Heart right ventricle (tissue), 16 donors: Measurements from ENCODE around the gene MAPK8IP3. TPM values are rescaled to one million over a fixed set of nuclear protein-coding genes. Genes with fewer than 3 reads are reported as not detected.

Experiments
- ATAC-seq, 8 donors: fragments of 200-7000 bp; cut with Tn5 transposase; one replicate each; pipeline ENCODE4 v1.9.1; 2020; ENCODE audit warnings: mild to moderate bottlenecking in 8 of 8, moderate library complexity in 8 of 8, moderate number of reproducible peaks in 1 of 8
- DNase-seq, 2 donors: peaks; one replicate each; pipeline ENCODE4 v3.0.0-alpha.2; 2020
- H3K27ac ChIP-seq, 10 donors: fragments of 200-600 bp; sonication (generic) in 2 of 10; one replicate each; pipeline versions ENCODE4 v1.5.0 to v1.8.0; 2020 to 2022; ENCODE audit warnings: mild to moderate bottlenecking in 3 of 10
- H3K27me3 ChIP-seq, 7 donors: fragments of 200-600 bp; one replicate each; pipeline ENCODE4 v1.8.0; 2021 to 2022; ENCODE audit warnings: mild to moderate bottlenecking in 2 of 7
- H3K36me3 ChIP-seq, 9 donors: fragments of 200-600 bp; sonication (generic) in 1 of 9; one replicate each; pipeline versions ENCODE4 v1.5.0 to v1.8.0; 2020 to 2022; ENCODE audit warnings: mild to moderate bottlenecking in 2 of 9
- H3K4me1 ChIP-seq, 9 donors: fragments of 200-600 bp; sonication (generic) in 1 of 9; one replicate each; pipeline versions ENCODE4 v1.5.0 to v1.8.0; 2020 to 2022; ENCODE audit warnings: mild to moderate bottlenecking in 4 of 9
- H3K4me3 ChIP-seq, 10 donors: fragments of 200-600 bp; sonication (generic) in 2 of 10; one replicate each; pipeline versions ENCODE4 v1.5.0 to v1.8.0; 2020 to 2022; ENCODE audit warnings: mild to moderate bottlenecking in 7 of 10, moderate library complexity in 2 of 10
- H3K9me3 ChIP-seq, 11 donors: fragments of 200-600 bp in 10 of 11; sonication (generic) in 2 of 11; one replicate each; pipeline versions ENCODE4 v1.5.0 to v1.8.0; 2013 to 2022; ENCODE audit warnings: mild to moderate bottlenecking in 2 of 11, control low read depth in 1 of 11, moderate library complexity in 1 of 11
- WGBS, 2 donors: extraction: QIAGEN DNeasy Blood & Tissue Kit; methylation state at CpG; one replicate each; pipeline ENCODE4 v1.1.7; 2013; ENCODE audit warnings: inconsistent platforms in 1 of 2; 5-methylcytosine and 5-hydroxymethylcytosine counted together
- intact Hi-C, 10 donors: fragments of 100-400 bp; cut with DNase I; formaldehyde crosslinking; loops; one replicate each; pipeline versions ENCODE4 v1.11.1 to v1.14.2; 2022
- polyA plus RNA-seq, 2 donors: library from polyadenylated mRNA; stranded (reverse); fragments of 200-250 nt; gene quantifications; one replicate each; pipeline ENCODE4 v1.2.3, GENCODE V29; 2013
- total RNA-seq, 10 donors: library from RNA; stranded (reverse); fragmentation: NEBNext Ultra II Directional in 3 of 10; extraction: Animal tissue kit (Norgen Biotek cat#: 25700) in 3 of 10; gene quantifications; one replicate each; pipeline versions ENCODE4 v1.2.1 to v1.2.4, GENCODE V29; 2021 to 2023
- TF ChIP-seq, protein P1 (sequence below), 9 donors: fragments of 200-600 bp; sonication (generic) in 2 of 9; IDR thresholded peaks; one replicate each; pipeline versions ENCODE4 v1.5.0 to v1.8.0; 2021 to 2022; ENCODE audit warnings: antibody characterized with exemption in 9 of 9, mild to moderate bottlenecking in 5 of 9, moderate library complexity in 1 of 9
- donor health status: Arrhythmogenic right ventricular cardiomyopathy.
- donor health status: ischemic (EF 13 %, LVEDD 7.1; RV severe dilation, severe dysfunction).
- donor health status: healthy with polysubstance abuse.
- donor health status: DM: no; HTN: yes; CAD: no.
- donor health status: DM: no; HTN: no; CAD: no.
- donor health status: ischemic (EF 25% LVEDD 6.9; RV normal size, moderate dysfunction).
- donor health status: ischemic (EF 25% LVEDD 5.7; RV mildly dilated, moderate dysfunction).
- donor health status: healthy.
- donor health status: DM: yes; HTN: yes; CAD: no.
- donor health status: Ischemic cardiomyopathy.
- donor health status: ischemic (EF 35%, LVEDD 5.7; RV mildly dilated, moderate dysfunction).
- donor health status: nonischemic (EF 11% LVEDD 7.7; RV severe dilation, severe dysfunction).
- donor health status: DM: yes; HTN: yes; CAD: no.
- donor health status: PGD.
- donor health status: ischemic (EF 29% LVEDD 5.4; RV normal size, mild dysfunction).
- donor health status: nonischemic (EF 23%, LVEDD 6.1; RV moderate dilation, normal function).

The MAPK8IP3 gene
- total and polyA plus RNA-seq, 12 donors = 31.2 to 126 (median 71.7) TPM

DNA sequence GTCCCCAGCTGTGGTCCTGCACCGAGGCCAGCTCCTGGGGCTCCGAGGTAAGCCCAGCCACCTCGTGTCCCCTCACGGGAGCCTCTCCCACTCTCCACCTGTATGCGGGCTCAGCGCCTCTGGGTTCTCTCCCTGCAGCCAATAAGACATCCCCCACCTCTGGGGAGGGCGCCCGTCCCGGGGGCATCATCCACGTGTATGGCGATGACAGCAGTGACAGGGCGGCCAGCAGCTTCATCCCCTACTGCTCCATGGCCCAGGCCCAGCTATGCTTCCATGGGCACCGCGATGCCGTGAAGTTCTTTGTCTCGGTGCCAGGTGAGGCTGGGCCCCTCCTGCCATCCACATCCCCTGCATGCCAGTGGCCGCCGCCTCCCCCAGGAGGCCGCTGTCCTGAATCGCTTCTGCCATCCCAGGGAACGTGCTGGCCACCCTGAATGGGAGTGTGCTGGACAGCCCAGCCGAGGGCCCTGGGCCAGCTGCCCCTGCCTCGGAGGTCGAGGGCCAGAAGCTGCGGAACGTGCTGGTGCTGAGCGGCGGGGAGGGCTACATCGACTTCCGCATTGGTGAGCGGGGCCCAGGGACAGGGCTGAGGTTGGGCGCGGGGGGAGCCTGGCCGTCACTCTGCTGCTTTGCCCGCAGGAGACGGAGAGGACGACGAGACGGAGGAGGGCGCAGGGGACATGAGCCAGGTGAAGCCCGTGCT, 62.2 kb downstream of the MAPK8IP3 start:
- intact Hi-C loops = loop anchor here in 1 of 10 donors (5.0 kb wide), 1 partner anchor 61 kb away; the partner anchor contains the start of gene MAPK8IP3
- Histone ChIP-seq H3K27me3 (no peaks in the 10 kb centered on the region), H3K4me1 (peaks cover 18 to 29% (median 23%) of the 10 kb centered on the region in 9 donors), H3K27ac (no peak overlapping the region), H3K36me3 (peaks cover 0 to 66% (median 37%) of the 10 kb centered on the region in 9 donors), H3K4me3 (no peak overlapping the region), H3K9me3 (no peaks in the 10 kb centered on the region)
- 86 to 87% methylated on average over 41 of the region's 41 CpGs for WGBS, 2 donors
- ATAC-seq = no peak
- DNase-seq = no peak
- TF ChIP-seq, protein P1, sequence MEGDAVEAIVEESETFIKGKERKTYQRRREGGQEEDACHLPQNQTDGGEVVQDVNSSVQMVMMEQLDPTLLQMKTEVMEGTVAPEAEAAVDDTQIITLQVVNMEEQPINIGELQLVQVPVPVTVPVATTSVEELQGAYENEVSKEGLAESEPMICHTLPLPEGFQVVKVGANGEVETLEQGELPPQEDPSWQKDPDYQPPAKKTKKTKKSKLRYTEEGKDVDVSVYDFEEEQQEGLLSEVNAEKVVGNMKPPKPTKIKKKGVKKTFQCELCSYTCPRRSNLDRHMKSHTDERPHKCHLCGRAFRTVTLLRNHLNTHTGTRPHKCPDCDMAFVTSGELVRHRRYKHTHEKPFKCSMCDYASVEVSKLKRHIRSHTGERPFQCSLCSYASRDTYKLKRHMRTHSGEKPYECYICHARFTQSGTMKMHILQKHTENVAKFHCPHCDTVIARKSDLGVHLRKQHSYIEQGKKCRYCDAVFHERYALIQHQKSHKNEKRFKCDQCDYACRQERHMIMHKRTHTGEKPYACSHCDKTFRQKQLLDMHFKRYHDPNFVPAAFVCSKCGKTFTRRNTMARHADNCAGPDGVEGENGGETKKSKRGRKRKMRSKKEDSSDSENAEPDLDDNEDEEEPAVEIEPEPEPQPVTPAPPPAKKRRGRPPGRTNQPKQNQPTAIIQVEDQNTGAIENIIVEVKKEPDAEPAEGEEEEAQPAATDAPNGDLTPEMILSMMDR (IDR thresholded peaks at IDR 0.05) = no peak

DNA sequence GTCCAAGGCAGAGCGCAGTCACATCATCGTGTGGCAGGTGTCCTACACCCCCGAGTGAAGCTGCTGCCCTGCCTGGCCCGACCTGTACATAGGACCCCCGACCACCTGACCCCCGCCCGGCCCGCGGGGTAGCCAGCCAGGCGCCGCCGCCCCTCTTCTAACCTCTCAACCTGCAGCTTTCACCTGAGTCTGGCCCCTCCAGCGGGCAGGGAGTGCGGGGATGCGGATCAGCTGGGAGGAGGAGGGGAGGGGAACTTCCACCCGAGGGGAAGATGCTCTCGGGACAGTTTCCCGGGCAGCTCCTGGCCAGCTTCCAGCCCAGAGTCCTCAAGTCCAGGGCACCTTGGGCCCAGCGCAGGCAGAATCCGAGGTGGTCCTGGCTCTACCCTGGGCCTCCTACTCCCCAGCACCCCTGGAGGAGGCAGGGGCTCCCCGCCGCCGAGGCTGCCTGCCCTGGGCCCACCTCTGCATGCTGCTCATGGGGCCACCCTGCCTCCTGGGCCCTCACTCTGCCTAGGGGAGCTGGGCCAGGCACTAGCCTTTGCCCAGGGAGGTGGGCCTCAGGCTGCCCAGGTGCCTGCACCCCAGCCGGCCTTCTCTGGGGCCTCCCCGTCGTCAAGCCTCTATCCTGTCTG, 62.9 kb downstream of the MAPK8IP3 start:
- Histone ChIP-seq H3K9me3 (no peaks in the 10 kb centered on the region), H3K4me1 (peaks cover 20 to 35% (median 26%) of the 10 kb centered on the region in 9 donors), H3K27me3 (no peaks in the 10 kb centered on the region), H3K27ac (peak overlapping the region in 1 of 10 donors; percentile 39), H3K36me3 (peaks cover 0 to 60% (median 37%) of the 10 kb centered on the region in 9 donors), H3K4me3 (no peak overlapping the region)
- peak in 1 of 8 donors; percentile 0 for ATAC-seq
- intact Hi-C loops = loop anchor here in 1 of 10 donors (5.0 kb wide), 1 partner anchor 62 kb away; the partner anchor contains the start of gene MAPK8IP3
- TF ChIP-seq, protein P1 (IDR thresholded peaks at IDR 0.05) = no peak
- no peak for DNase-seq
- 81 to 83% methylated on average over 25 to 26 of the region's 26 CpGs for WGBS, 2 donors

DNA sequence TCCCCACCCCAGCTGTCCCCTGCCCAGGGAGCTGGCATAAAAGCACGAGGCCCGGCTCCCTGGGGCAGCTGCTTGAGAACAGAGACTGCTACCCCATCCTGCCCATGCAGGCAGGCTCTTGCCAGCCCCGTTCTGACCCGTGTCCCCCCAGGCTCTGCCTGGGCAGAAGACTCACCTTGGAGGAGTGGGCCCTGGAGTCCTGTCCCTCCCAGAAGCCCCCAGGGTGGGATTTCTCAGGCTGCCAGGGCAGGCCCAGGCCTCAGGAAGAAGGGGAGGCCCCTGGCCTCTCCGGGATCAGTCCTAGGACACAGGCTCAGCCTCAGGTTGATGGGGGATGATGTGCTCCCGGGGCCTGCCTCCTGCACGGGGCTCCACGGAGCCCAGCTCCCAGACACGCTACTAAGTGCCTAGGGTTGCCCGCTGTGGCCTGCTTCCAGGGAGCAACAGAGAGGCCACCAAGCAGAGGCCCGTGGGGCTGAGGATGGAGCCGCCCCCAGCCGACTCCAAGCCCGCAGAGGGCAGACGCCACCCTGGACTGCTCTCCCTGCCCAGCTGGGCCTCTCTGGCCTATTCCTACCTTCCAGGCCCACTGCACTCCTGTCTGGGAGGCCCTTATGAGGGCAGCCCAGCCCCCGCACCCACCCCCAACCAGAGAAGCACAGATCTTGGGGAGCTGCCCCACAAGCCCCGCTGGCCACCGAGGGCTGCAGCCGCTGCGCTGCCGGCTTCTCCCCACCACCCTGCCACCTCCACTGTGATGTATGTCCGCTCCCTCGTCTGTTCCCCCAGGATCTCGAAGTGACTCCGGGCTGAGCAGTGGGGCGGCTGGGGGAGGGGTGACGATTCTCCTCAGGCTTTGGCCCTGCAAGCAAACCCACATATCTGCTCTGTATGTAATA, 63.7 kb downstream of the MAPK8IP3 start:
- TF ChIP-seq, protein P1 (IDR thresholded peaks at IDR 0.05) = no peak
- H3K4me3 ChIP-seq = peak overlapping the region in 9 of 10 donors; percentile 88 to 100 (median 97)
- WGBS, 2 donors = 76 to 81% methylated on average over 26 to 27 of the region's 27 CpGs
- ATAC-seq (peak in 3 of 8 donors; percentile 0 to 3 (median 1)), DNase-seq (no peak)
- peaks cover 27 to 43% (median 34%) of the 10 kb centered on the region in 9 donors for H3K4me1 ChIP-seq
- H3K27me3 ChIP-seq = no peaks in the 10 kb centered on the region
- H3K36me3 ChIP-seq = peaks cover 0 to 52% (median 37%) of the 10 kb centered on the region in 9 donors
- H3K27ac ChIP-seq = peak overlapping the region in 9 of 10 donors; percentile 83 to 99 (median 97)
- intact Hi-C loops = loop anchor here in 2 of 10 donors (5.0 kb wide), 1 partner anchor 62 kb away; the partner anchor contains the start of gene MAPK8IP3 (in 2 of the 2)
- H3K9me3 ChIP-seq = no peaks in the 10 kb centered on the region
